WTC11 (cell line): ENCODE data around the gene SARDH. TPM values are rescaled to one million over a fixed set of nuclear protein-coding genes. Genes with fewer than 3 reads are reported as not detected.
"Not testable (repeated sequence)": the region's sequence is repeated elsewhere in the genome, so short reads cannot be mapped to it uniquely, and the experiment has no call there.

Experiments used
- ATAC-seq: fragments of 200-7000 bp; cut with Tn5 transposase; 2 replicates; pipeline ENCODE4 v1.10.0; 2021; ENCODE audit warnings: mild to moderate bottlenecking, moderate library complexity
- CTCF ChIA-PET: fragments of 300-600 bp; sonication (Branson Sonifier 250); formaldehyde crosslinking; loops from one replicate; lab custom pipeline; 2021; ENCODE audit warnings: antibody characterized with exemption; lab: Charles Lee
- POLR2A ChIA-PET: fragments of 350-600 bp; sonication (Branson Sonifier 250); formaldehyde crosslinking; loops from one replicate; lab custom pipeline; 2021; ENCODE audit warnings: antibody characterized with exemption; lab: Charles Lee
- DNase-seq: peaks from one replicate; pipeline ENCODE4 v3.0.0; 2021; ENCODE audit warnings: low spot score
- H3K27ac Mint-ChIP-seq: 2 replicates; pipeline ENCODE4 v1.8.0; 2021; ENCODE audit warnings: mixed read lengths
- H3K27me3 Mint-ChIP-seq: 2 replicates; pipeline ENCODE4 v1.8.0; 2021; ENCODE audit warnings: low read depth, mild to moderate bottlenecking, moderate library complexity, mixed read lengths
- H3K36me3 Mint-ChIP-seq: 2 replicates; pipeline ENCODE4 v1.8.0; 2021; ENCODE audit warnings: mixed read lengths
- H3K4me1 Mint-ChIP-seq: 2 replicates; pipeline ENCODE4 v1.8.0; 2022; ENCODE audit warnings: mixed read lengths
- H3K4me3 Mint-ChIP-seq: 2 replicates; pipeline ENCODE4 v1.8.0; 2021; ENCODE audit warnings: mild to moderate bottlenecking, moderate library complexity, mixed read lengths
- H3K9me3 Mint-ChIP-seq: 2 replicates; pipeline ENCODE4 v1.8.0; 2021; ENCODE audit warnings: mixed read lengths
- AFF4 ChIP-seq: sonication (generic); formaldehyde crosslinking; IDR thresholded peaks from 2 replicates; pipeline ENCODE4 v1.8.1; 2023; ENCODE audit warnings: mild to moderate bottlenecking, missing genetic modification reagents, borderline replicate concordance
- ARID4B ChIP-seq: sonication (generic); formaldehyde crosslinking; IDR thresholded peaks from 2 replicates; pipeline ENCODE4 v1.8.0; 2023; ENCODE audit warnings: missing genetic modification reagents, mild to moderate bottlenecking, borderline replicate concordance
- FOXK1 ChIP-seq: sonication (generic); formaldehyde crosslinking; IDR thresholded peaks from 2 replicates; pipeline ENCODE4 v1.8.0; 2022; ENCODE audit warnings: mild to moderate bottlenecking, moderate library complexity, missing genetic modification reagents
- FOXP4 ChIP-seq: sonication (generic); formaldehyde crosslinking; IDR thresholded peaks from 2 replicates; pipeline ENCODE4 v1.8.0; 2022; ENCODE audit warnings: mild to moderate bottlenecking, missing genetic modification reagents
- GRHL2 ChIP-seq: fragments of 250-450 bp; sonication (Bioruptor Pico); IDR thresholded peaks from 2 replicates; pipeline ENCODE4 v1.8.0; 2022; ENCODE audit warnings: mild to moderate bottlenecking, moderate library complexity; ENCODE audit not compliant: insufficient replicate concordance, severe bottlenecking
- JAZF1 ChIP-seq: fragments of 250-450 bp; sonication (Bioruptor Pico); IDR thresholded peaks from 2 replicates; pipeline ENCODE4 v1.9.0; 2021; ENCODE audit warnings: moderate library complexity, mild to moderate bottlenecking, inconsistent platforms
- KAT7 ChIP-seq: sonication (generic); formaldehyde crosslinking; IDR thresholded peaks from 2 replicates; pipeline ENCODE4 v1.8.1; 2023; ENCODE audit warnings: missing genetic modification reagents, mild to moderate bottlenecking, borderline replicate concordance
- MLX ChIP-seq: sonication (generic); formaldehyde crosslinking; IDR thresholded peaks from 2 replicates; pipeline ENCODE4 v1.8.1; 2023; ENCODE audit warnings: mild to moderate bottlenecking, missing genetic modification reagents, moderate library complexity
- RORB ChIP-seq: fragments of 250-450 bp; sonication (Bioruptor Pico); IDR thresholded peaks from 2 replicates; pipeline ENCODE4 v1.9.0; 2021; ENCODE audit warnings: mild to moderate bottlenecking
- SOX15 ChIP-seq: fragments of 250-450 bp; sonication (Bioruptor Pico); IDR thresholded peaks from 2 replicates; pipeline ENCODE4 v1.9.0; 2021; ENCODE audit warnings: mild to moderate bottlenecking
- ZNF671 ChIP-seq: fragments of 250-450 bp; sonication (Bioruptor Pico); IDR thresholded peaks from 2 replicates; pipeline ENCODE4 v1.8.0; 2021; ENCODE audit warnings: mild to moderate bottlenecking
- total RNA-seq: library from RNA; stranded (reverse); gene quantifications from 3 replicates; pipeline ENCODE4 v1.2.3, GENCODE V29; 2021

The SARDH gene
- total RNA-seq, 1 experiment from 2014 or later, result 8.5 TPM

GRCh38 chr9:133767008-133767407, 28.9 kb upstream of the SARDH start:
- no peak for DNase-seq
- ATAC-seq, result no peak
- Mint-ChIP-seq H3K27me3 (no peaks in the 10 kb centered on the region), H3K27ac (no peak overlapping the region), H3K4me3 (no peak overlapping the region), H3K4me1 (no peaks in the 10 kb centered on the region)
- POLR2A ChIA-PET, result no interaction called here
- no peak for TF ChIP-seq FOXP4 (CRISPR knock-in tag)
- TF ChIP-seq GRHL2 (CRISPR knock-in tag), result no peak
- no peak for TF ChIP-seq SOX15 (CRISPR knock-in tag)
- no peak for TF ChIP-seq JAZF1 (CRISPR knock-in tag)
- no peak for TF ChIP-seq MLX (CRISPR knock-in tag)
- no peak for TF ChIP-seq AFF4 (CRISPR knock-in tag)
- TF ChIP-seq, all 79 proteins: peak for 0
- H3K9me3 Mint-ChIP-seq, result peaks cover 22% of the 10 kb centered on the region
- peaks cover 50% of the 10 kb centered on the region for H3K36me3 Mint-ChIP-seq
- CTCF ChIA-PET, result interaction anchor here (4.9 kb wide), 1 partner anchor 24 kb away, joined by 52 read pairs; no protein-coding TSS in a partner anchor

GRCh38 chr9:133766234-133766633, 28.1 kb upstream of the SARDH start:
- peaks cover 51% of the 10 kb centered on the region for H3K36me3 Mint-ChIP-seq
- H3K27me3 Mint-ChIP-seq, DNase-seq, H3K27ac Mint-ChIP-seq, POLR2A ChIA-PET, ATAC-seq, H3K4me3 Mint-ChIP-seq, CTCF ChIA-PET, H3K4me1 Mint-ChIP-seq: not testable (repeated sequence)
- H3K9me3 Mint-ChIP-seq, result peaks cover 22% of the 10 kb centered on the region

GRCh38 chr9:133763272-133764183, 25.4 kb upstream of the SARDH start:
- ChIA-PET POLR2A (no interaction called here), CTCF (interaction anchor here (0.7 kb wide), 1 partner anchor 21 kb away, joined by 3 read pairs; no protein-coding TSS in a partner anchor)
- Mint-ChIP-seq H3K36me3 (peaks cover 44% of the 10 kb centered on the region), H3K9me3 (peaks cover 22% of the 10 kb centered on the region), H3K4me1 (peaks cover 3% of the 10 kb centered on the region; the same call in 1 of the 2 replicates), H3K27ac (no peak overlapping the region), H3K27me3 (no peaks in the 10 kb centered on the region), H3K4me3 (no peak overlapping the region)
- DNase-seq (no peak), ATAC-seq (no peak)
- TF ChIP-seq ZNF671 (CRISPR knock-in tag) (no peak), AFF4 (CRISPR knock-in tag) (no peak), ARID4B (no peak), JAZF1 (CRISPR knock-in tag) (no peak), KAT7 (CRISPR knock-in tag) (no peak), FOXK1 (no peak), RORB (CRISPR knock-in tag) (no peak), FOXP4 (CRISPR knock-in tag) (no peak)
